Spleen (tissue), 11 donors: ENCODE data around the gene SPTLC3. TPM values are rescaled to one million over a fixed set of nuclear protein-coding genes. Genes with fewer than 3 reads are reported as not detected.

Experiments used
- DNase-seq: peaks from one replicate; pipeline ENCODE4 v3.0.0-alpha.2; 2020
- H3K27ac ChIP-seq, 8 donors: fragments of 200-600 bp; sonication (generic) in 7 of 8; 1 replicate in 4 of 8; 2 replicates in 4 of 8; pipeline versions ENCODE4 v1.5.0 to v1.8.0; 2016 to 2021; ENCODE audit warnings: inconsistent platforms in 4 of 8, mild to moderate bottlenecking in 4 of 8, moderate library complexity in 1 of 8
- H3K27me3 ChIP-seq, 7 donors: fragments of 200-600 bp; sonication (generic) in 6 of 7; replicated peaks in 1 of 7; 1 replicate in 4 of 7; 2 replicates in 3 of 7; pipeline versions ENCODE4 v1.5.0 to v1.8.0; 2016 to 2021; ENCODE audit warnings: inconsistent platforms in 3 of 7, mild to moderate bottlenecking in 1 of 7
- H3K36me3 ChIP-seq, 6 donors: fragments of 200-600 bp; sonication (generic) in 5 of 6; 1 replicate in 4 of 6; 2 replicates in 2 of 6; pipeline versions ENCODE4 v1.5.0 to v1.8.0; 2016 to 2021; ENCODE audit warnings: inconsistent platforms in 2 of 6
- H3K4me1 ChIP-seq, 6 donors: fragments of 200-600 bp; sonication (generic) in 5 of 6; 1 replicate in 3 of 6; 2 replicates in 3 of 6; pipeline versions ENCODE4 v1.5.0 to v1.8.0; 2016 to 2021; ENCODE audit warnings: inconsistent platforms in 3 of 6
- H3K4me3 ChIP-seq, 8 donors: fragments of 200-600 bp; sonication (generic) in 7 of 8; 1 replicate in 4 of 8; 2 replicates in 4 of 8; pipeline versions ENCODE4 v1.5.0 to v1.8.0; 2016 to 2021; ENCODE audit warnings: inconsistent platforms in 4 of 8, mild to moderate bottlenecking in 4 of 8, moderate library complexity in 2 of 8
- H3K9me3 ChIP-seq, 8 donors: fragments of 200-600 bp; sonication (generic) in 7 of 8; 1 replicate in 4 of 8; 2 replicates in 4 of 8; pipeline versions ENCODE4 v1.5.0 to v1.8.0; 2016 to 2021; ENCODE audit warnings: inconsistent platforms in 4 of 8
- CTCF ChIP-seq, 11 experiments: fragments of 200-600 bp in 7 of 11; fragments of 450-650 bp in 4 of 11; sonication (generic) in 4 of 11; IDR thresholded peaks in 8 of 11; conservative IDR thresholded peaks in 3 of 11; 1 replicate in 7 of 11; 2 replicates in 4 of 11; pipeline versions ENCODE4 v1.4.0 to v1.8.0; 2016 to 2021; ENCODE audit warnings: antibody characterized with exemption in 11 of 11, inconsistent platforms in 4 of 11, mild to moderate bottlenecking in 1 of 11
- POLR2A ChIP-seq, 3 donors: fragments of 450-650 bp; IDR thresholded peaks; one replicate each; pipeline ENCODE4 v1.5.1; 2017; ENCODE audit warnings: antibody characterized with exemption in 3 of 3, mild to moderate bottlenecking in 1 of 3
- POLR2AphosphoS5 ChIP-seq, 3 donors: sonication (generic); formaldehyde crosslinking; IDR thresholded peaks; one replicate each; pipeline ENCODE4 v1.5.1; 2017; ENCODE audit warnings: antibody characterized with exemption in 3 of 3
- WGBS, 5 donors: extraction: QIAGEN DNeasy Blood & Tissue Kit in 3 of 5; methylation state at CpG; one replicate each; pipeline versions ENCODE4 v1.1.5 to v1.1.7; 2013 to 2018; 5-methylcytosine and 5-hydroxymethylcytosine counted together
- intact Hi-C: fragments of 100-400 bp; cut with DNase I; formaldehyde crosslinking; loops from one replicate; pipeline ENCODE4 v1.15.0; 2023; ENCODE audit warnings: low total_unique reads
- polyA plus RNA-seq, 3 donors: library from polyadenylated mRNA; stranded (reverse); fragments of 200-250 nt; gene quantifications; one replicate each; pipeline ENCODE4 v1.2.1, GENCODE V29; 2013
- total RNA-seq, 7 donors: library from RNA; depleted of rRNA in 3 of 7; stranded (reverse); fragments of >200 nt in 3 of 7; fragmentation: NEBNext Ultra II Directional in 4 of 7; extraction: Animal tissue kit (Norgen Biotek cat#: 25700) in 4 of 7; gene quantifications; one replicate each; pipeline versions ENCODE4 v1.1.0 to v1.2.1, GENCODE V29; 2016 to 2021
- donor health status: healthy with polysubstance abuse.
- donor health status: DM: no; HTN: no; CAD: no; lungs with moderate emphysema.
- donor health status: DM: no; HTN: no; CAD: no.
- donor health status: Bipolar disorder and iron deficiency.
- donor health status: healthy.
- donor health status: DM: no; HTN: no; CAD: no.
- donor health status: DM: yes; HTN: yes; CAD: no.

The SPTLC3 gene
- total and polyA plus RNA-seq, 10 donors = 0.50 to 12.3 (median 3.7) TPM

DNA sequence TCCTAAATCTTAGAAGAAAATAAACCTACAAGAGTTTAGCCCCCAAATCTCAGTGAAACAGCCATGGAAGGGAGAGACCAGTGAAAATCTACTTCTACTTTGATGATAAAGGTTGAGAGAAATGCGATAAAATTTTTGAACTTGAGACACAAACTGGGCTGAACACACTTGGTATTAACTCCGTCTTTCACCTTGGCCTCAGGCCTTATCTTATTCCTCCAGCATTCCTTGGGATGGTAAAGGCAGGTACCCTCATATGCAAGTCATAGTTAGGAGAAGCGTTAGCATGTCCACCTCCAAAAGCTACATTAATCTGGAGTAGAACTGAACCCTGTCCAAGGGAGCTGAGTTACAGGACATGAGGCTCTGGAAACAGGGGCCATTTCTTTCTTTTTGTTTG lies 1.2 kb upstream of the SPTLC3 start:
- DNase-seq = no peak
- H3K27me3 ChIP-seq = no peaks in the 10 kb centered on the region
- WGBS, 5 donors = 58 to 79% (median 63%) methylated on average over 3 of the region's 3 CpGs
- intact Hi-C loops = no loop called here
- H3K27ac ChIP-seq = no peak overlapping the region
- H3K9me3 ChIP-seq = no peaks in the 10 kb centered on the region
- H3K36me3 ChIP-seq = no peaks in the 10 kb centered on the region
- TF ChIP-seq CTCF (IDR thresholded peaks at IDR 0.05 in 8 of 11, conservative IDR thresholded peaks at IDR 0.05 in 3 of 11) (no peak), POLR2A (IDR thresholded peaks at IDR 0.05) (no peak), POLR2AphosphoS5 (IDR thresholded peaks at IDR 0.05) (no peak)
- peaks cover 0 to 24% (median 15%) of the 10 kb centered on the region in 6 donors for H3K4me1 ChIP-seq
- H3K4me3 ChIP-seq = no peak overlapping the region

DNA sequence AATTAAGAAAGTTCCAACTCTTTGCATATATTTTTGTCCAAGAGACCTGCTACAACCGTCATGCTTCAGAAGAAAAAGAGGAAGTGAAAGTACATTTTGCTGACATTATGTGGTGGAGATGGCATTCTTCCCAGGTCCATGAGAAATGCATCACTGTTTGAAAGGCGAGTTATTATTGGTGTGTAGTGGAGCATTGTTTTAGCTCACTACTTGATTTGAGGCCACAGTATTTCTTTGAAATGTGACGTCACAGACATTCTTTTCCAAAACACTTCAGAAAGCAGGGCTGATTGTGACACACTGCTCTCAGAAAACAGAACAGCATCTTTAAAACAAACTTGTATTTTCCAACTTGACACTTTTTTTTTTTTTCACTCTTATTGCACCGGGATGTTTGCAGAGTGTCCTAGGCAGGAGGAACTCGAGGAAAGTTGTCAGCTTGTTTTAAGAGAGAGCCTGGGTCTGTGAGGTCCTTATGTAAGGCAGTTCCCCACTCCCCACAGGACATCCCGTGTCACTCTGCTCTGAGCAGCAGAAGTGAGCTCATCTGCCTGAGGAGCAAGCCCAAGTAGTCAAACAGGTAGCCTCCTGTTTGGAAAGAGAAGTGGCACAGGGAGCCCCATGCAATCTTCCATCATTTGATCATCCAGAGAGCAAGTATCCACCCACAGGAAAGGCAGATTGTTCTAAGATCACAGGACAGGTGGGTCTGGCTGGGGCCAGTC lies 1.1 kb downstream of the SPTLC3 start:
- H3K4me3 ChIP-seq = peak overlapping the region in 7 of 8 donors; percentile 7 to 59 (median 28)
- DNase-seq = no peak
- H3K36me3 ChIP-seq = no peaks in the 10 kb centered on the region
- H3K4me1 ChIP-seq = peaks cover 0 to 25% (median 15%) of the 10 kb centered on the region in 6 donors
- H3K9me3 ChIP-seq = no peaks in the 10 kb centered on the region
- WGBS, 5 donors = 7 to 15% (median 8%) methylated on average over 6 of the region's 6 CpGs
- TF ChIP-seq CTCF (IDR thresholded peaks at IDR 0.05 in 8 of 11, conservative IDR thresholded peaks at IDR 0.05 in 3 of 11) = no peak
- peak in 1 of 3 donors; percentile 59 for TF ChIP-seq POLR2AphosphoS5 (IDR thresholded peaks at IDR 0.05)
- TF ChIP-seq POLR2A (IDR thresholded peaks at IDR 0.05) = no peak
- intact Hi-C loops = no loop called here
- H3K27me3 ChIP-seq = no peaks in the 10 kb centered on the region
- peak overlapping the region in 7 of 8 donors; percentile 52 to 74 (median 62) for H3K27ac ChIP-seq

- H3K4me3 ChIP-seq = no peak overlapping the region
- 45 to 74% (median 56%) methylated on average over 1 of the region's 1 CpG for WGBS, 5 donors
- H3K9me3 ChIP-seq = no peaks in the 10 kb centered on the region
- no peaks in the 10 kb centered on the region for H3K36me3 ChIP-seq
- TF ChIP-seq CTCF (IDR thresholded peaks at IDR 0.05 in 8 of 11, conservative IDR thresholded peaks at IDR 0.05 in 3 of 11) (no peak), POLR2AphosphoS5 (IDR thresholded peaks at IDR 0.05) (peak in 1 of 3 donors; percentile 13)
- intact Hi-C loops = no loop called here
- peak overlapping the region in 3 of 8 donors; percentile 23 to 52 (median 43) for H3K27ac ChIP-seq
- no peaks in the 10 kb centered on the region for H3K27me3 ChIP-seq
- H3K4me1 ChIP-seq = peaks cover 0 to 25% (median 15%) of the 10 kb centered on the region in 6 donors
- DNase-seq = no peak
Observed at GRCh38 chr20:13012886-13013285, 4.1 kb downstream of the SPTLC3 start.

- WGBS, 5 donors = 68 to 88% (median 83%) methylated on average over 1 of the region's 1 CpG
- no peaks in the 10 kb centered on the region for H3K9me3 ChIP-seq
- no peak for DNase-seq
Observed at GRCh38 chr20:13013411-13013810, 4.6 kb downstream of the SPTLC3 start.

More at GRCh38 chr20:13013411-13013810, 4.6 kb downstream of the SPTLC3 start:
- Histone ChIP-seq H3K36me3 (no peaks in the 10 kb centered on the region), H3K27me3 (no peaks in the 10 kb centered on the region), H3K4me3 (no peak overlapping the region), H3K4me1 (peaks cover 0 to 25% (median 15%) of the 10 kb centered on the region in 6 donors), H3K27ac (peak overlapping the region in 2 of 8 donors; percentile 24 to 43)
- intact Hi-C loops = no loop called here
- TF ChIP-seq CTCF (IDR thresholded peaks at IDR 0.05 in 8 of 11, conservative IDR thresholded peaks at IDR 0.05 in 3 of 11) = no peak
- no peak for TF ChIP-seq POLR2A (IDR thresholded peaks at IDR 0.05)
- TF ChIP-seq POLR2AphosphoS5 (IDR thresholded peaks at IDR 0.05) = no peak
